RWPE2 (cell line): ENCODE data around the gene SH3RF1.

Source experiments
- ATAC-seq: fragments of 200-7000 bp; cut with Tn5 transposase; 3 replicates; pipeline ENCODE4 v1.9.1; 2021; ENCODE audit warnings: low read depth
- DNase-seq: peaks from one replicate; pipeline ENCODE4 v3.0.0-alpha.2; 2020; ENCODE audit warnings: low spot score
- H3K27ac ChIP-seq: fragments of 450-650 bp; 2 replicates; pipeline ENCODE4 v1.5.1; 2017; ENCODE audit warnings: mild to moderate bottlenecking; ENCODE audit not compliant: poor library complexity, severe bottlenecking
- H3K27me3 ChIP-seq: fragments of 250-450 bp; sonication (Bioruptor Pico); 2 replicates; pipeline ENCODE4 v1.5.1; 2021; ENCODE audit warnings: mild to moderate bottlenecking, moderate library complexity; ENCODE audit not compliant: insufficient read depth, poor library complexity, severe bottlenecking
- H3K36me3 ChIP-seq: fragments of 250-450 bp; sonication (Bioruptor Pico); 2 replicates; pipeline ENCODE4 v1.5.1; 2020; ENCODE audit warnings: low read depth, mild to moderate bottlenecking, moderate library complexity
- H3K4me1 ChIP-seq: fragments of 250-450 bp; sonication (Bioruptor Pico); 2 replicates; pipeline ENCODE4 v1.5.1; 2021; ENCODE audit warnings: mild to moderate bottlenecking, moderate library complexity; ENCODE audit not compliant: insufficient read depth, poor library complexity, severe bottlenecking
- H3K4me3 ChIP-seq: fragments of 250-450 bp; sonication (Bioruptor Pico); 2 replicates; pipeline ENCODE4 v1.5.1; 2021; ENCODE audit warnings: mild to moderate bottlenecking, moderate library complexity; ENCODE audit not compliant: severe bottlenecking
- H3K9me3 ChIP-seq: fragments of 250-450 bp; sonication (Bioruptor Pico); 2 replicates; pipeline ENCODE4 v1.5.1; 2021; ENCODE audit warnings: mild to moderate bottlenecking, moderate library complexity; ENCODE audit not compliant: severe bottlenecking
- TF ChIP-seq, protein P1 (sequence below): fragments of 450-650 bp; IDR thresholded peaks from one replicate; pipeline ENCODE4 v1.5.1; 2017; ENCODE audit warnings: mild to moderate bottlenecking, moderate library complexity; ENCODE audit not compliant: poor library complexity, severe bottlenecking

Gene SH3RF1

DNA sequence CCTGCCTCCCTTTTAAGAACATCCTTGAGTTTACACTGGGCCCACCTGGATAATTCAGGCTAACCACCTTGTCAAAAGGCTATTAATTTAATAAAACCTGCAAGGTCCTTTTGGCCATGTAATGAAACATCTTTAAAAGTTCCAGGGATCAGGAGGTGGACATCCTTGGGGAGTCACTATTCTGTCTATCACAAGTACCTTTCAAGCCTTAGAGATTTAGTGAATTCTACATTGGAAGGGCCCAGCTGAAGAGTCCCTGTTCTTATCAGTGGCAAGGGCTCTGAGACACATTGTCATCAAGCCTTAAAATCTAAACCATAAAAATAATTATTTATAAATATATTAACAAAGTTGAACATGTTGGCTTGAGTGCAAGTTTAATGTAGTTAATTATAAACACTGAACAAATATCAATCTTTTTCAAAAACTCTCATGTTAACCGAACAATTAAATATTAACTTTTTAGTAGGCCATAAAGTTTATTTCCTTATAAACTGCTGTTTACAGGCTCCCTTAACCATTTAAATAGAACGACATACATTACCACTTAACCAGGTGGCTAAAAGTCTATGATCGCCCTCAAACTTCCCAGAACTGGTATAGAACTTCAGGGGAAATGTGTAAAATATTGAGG is 156.3 kb downstream of the SH3RF1 start:
- peaks cover 19% of the 10 kb centered on the region for H3K4me1 ChIP-seq
- H3K36me3 ChIP-seq, result peaks cover 53% of the 10 kb centered on the region
- no peaks in the 10 kb centered on the region for H3K9me3 ChIP-seq
- ATAC-seq (no peak), DNase-seq (no peak)
- peak overlapping the region; percentile 89 for H3K27ac ChIP-seq
- H3K4me3 ChIP-seq, result no peak overlapping the region
- H3K27me3 ChIP-seq, result no peaks in the 10 kb centered on the region
- TF ChIP-seq, protein P1, sequence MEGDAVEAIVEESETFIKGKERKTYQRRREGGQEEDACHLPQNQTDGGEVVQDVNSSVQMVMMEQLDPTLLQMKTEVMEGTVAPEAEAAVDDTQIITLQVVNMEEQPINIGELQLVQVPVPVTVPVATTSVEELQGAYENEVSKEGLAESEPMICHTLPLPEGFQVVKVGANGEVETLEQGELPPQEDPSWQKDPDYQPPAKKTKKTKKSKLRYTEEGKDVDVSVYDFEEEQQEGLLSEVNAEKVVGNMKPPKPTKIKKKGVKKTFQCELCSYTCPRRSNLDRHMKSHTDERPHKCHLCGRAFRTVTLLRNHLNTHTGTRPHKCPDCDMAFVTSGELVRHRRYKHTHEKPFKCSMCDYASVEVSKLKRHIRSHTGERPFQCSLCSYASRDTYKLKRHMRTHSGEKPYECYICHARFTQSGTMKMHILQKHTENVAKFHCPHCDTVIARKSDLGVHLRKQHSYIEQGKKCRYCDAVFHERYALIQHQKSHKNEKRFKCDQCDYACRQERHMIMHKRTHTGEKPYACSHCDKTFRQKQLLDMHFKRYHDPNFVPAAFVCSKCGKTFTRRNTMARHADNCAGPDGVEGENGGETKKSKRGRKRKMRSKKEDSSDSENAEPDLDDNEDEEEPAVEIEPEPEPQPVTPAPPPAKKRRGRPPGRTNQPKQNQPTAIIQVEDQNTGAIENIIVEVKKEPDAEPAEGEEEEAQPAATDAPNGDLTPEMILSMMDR, result no peak

DNA sequence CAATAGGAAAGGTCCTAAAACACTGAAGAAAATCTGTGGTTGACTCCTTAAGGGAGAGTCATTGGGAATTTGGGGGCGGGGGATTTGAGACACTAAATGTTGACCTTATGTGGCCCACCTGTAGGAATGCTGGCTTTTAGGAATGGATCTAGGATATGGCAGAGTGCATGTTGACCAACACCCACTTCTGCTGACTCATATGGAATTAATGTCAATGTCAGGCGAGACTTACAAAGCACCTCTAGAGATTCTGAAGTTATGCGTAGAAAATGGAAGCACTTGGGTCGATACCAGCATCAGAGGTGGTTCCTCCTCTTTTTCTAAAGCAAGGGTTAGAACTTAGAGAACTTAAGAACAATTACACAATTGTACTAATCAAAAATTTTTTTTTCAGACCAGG is 160.1 kb downstream of the SH3RF1 start:
- H3K27me3 ChIP-seq, result no peaks in the 10 kb centered on the region
- ATAC-seq, result no peak

DNA sequence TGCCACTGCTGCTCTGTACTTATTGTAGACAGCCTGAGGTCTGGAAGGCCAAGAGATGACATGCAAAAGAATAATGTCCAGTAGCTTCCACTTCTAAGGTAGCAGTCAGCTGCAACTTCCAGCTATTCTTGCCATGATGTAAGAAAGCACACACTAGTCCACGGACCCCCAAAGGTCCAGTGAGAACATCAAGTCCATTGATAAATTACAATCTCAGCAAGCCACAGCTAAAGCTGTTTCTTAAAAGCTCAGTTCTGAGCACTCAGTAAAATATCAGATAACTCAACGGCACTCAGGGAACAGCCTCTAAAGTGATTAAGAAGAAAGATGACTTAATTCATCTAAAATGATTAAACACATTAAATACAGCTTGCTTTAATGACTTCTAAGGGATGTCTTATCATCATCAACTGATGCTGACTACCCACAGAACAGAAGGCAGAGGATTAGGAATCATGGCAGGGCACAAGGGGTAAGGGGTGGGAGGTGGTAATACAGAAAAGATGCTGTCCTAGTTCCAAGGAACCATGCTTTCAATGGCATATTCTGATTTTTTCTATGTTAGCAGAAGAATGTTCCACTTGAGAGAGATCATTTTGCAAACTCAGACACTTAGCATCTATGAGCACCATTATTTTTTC is 161.6 kb downstream of the SH3RF1 start:
- Histone ChIP-seq H3K27ac (no peak overlapping the region), H3K4me1 (peaks cover 4% of the 10 kb centered on the region), H3K27me3 (no peaks in the 10 kb centered on the region), H3K9me3 (no peaks in the 10 kb centered on the region), H3K36me3 (peaks cover 43% of the 10 kb centered on the region), H3K4me3 (no peak overlapping the region)
- DNase-seq (no peak), ATAC-seq (no peak)
- TF ChIP-seq, protein P1, result no peak

More for the DNA sequence above, 160.1 kb downstream of the SH3RF1 start:
- Histone ChIP-seq H3K4me3 (no peak overlapping the region), H3K36me3 (peaks cover 52% of the 10 kb centered on the region), H3K27ac (no peak overlapping the region), H3K4me1 (peaks cover 6% of the 10 kb centered on the region), H3K9me3 (no peaks in the 10 kb centered on the region)
- no peak for DNase-seq
- TF ChIP-seq, protein P1, result no peak

DNA sequence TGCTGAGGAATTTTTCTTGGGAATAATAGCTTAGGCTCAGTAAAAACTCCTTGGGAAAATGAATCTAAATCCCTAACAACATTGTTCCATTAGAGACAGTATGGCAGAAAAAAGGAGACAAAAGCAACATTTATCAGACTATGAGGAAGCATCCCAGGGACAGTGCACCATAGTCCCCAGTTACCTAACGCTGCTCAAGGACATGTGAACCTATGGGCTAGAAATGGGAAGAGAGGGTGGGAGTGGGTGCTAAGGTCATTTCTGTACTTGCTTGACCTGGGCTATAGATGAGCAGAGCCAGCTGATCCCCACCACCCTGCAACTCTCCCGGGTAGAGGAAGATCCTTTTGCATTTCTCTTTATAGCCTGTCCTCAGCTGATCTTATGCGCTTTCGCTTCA is 162.5 kb downstream of the SH3RF1 start:
- H3K36me3 ChIP-seq, result peaks cover 48% of the 10 kb centered on the region
- peaks cover 12% of the 10 kb centered on the region for H3K4me1 ChIP-seq
- no peak for DNase-seq
- no peak for ATAC-seq
- no peak overlapping the region for H3K27ac ChIP-seq
- no peaks in the 10 kb centered on the region for H3K9me3 ChIP-seq
- TF ChIP-seq, protein P1, result no peak
- no peak overlapping the region for H3K4me3 ChIP-seq
- no peaks in the 10 kb centered on the region for H3K27me3 ChIP-seq

GRCh38 chr4:169107528-169107927 is 163.2 kb downstream of the SH3RF1 start:
- no peaks in the 10 kb centered on the region for H3K27me3 ChIP-seq
- H3K4me3 ChIP-seq, result no peak overlapping the region
- ATAC-seq (no peak), DNase-seq (no peak)
- TF ChIP-seq, protein P1, result no peak
- H3K27ac ChIP-seq, result no peak overlapping the region
- peaks cover 50% of the 10 kb centered on the region for H3K36me3 ChIP-seq
- H3K9me3 ChIP-seq, result no peaks in the 10 kb centered on the region
- H3K4me1 ChIP-seq, result peaks cover 12% of the 10 kb centered on the region
